CD4-positive, alpha-beta T cell treated with Interferon alpha-2 for 1 hour (primary cell): ENCODE measurements around the gene IGFL2.
"Not testable (repeated sequence)": the region's sequence is repeated elsewhere in the genome, so short reads cannot be mapped to it uniquely, and the experiment has no call there.

Experiments used
- DNase-seq, 2 donors: peaks; one replicate each; pipeline ENCODE4 v3.0.0-alpha.2; 2020 to 2022

IGFL2 gene

DNA sequence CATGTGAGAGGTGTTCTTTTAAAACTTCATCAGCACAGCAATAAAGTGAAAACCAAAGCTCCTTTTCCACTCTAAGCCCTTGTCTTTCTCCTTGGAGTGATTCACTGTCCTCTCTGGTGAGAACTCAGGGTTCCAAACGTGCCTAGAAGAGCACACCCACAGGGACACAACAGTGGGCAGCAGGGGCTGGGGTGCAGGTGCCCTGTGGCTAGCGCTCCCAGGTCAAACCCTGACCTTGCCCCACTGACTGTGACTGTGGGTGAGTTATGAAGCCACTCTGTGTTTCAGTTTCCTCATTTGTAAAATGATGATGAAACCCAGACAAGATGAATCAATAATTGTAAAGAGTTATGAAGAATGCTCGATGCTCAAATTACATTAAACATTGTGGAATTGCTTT lies 43.9 kb downstream of the IGFL2 start:
- DNase-seq, result no peak

GRCh38 chr19:46192626-46192991 lies 44.6 kb downstream of the IGFL2 start:
- DNase-seq, result not testable (repeated sequence)

DNA sequence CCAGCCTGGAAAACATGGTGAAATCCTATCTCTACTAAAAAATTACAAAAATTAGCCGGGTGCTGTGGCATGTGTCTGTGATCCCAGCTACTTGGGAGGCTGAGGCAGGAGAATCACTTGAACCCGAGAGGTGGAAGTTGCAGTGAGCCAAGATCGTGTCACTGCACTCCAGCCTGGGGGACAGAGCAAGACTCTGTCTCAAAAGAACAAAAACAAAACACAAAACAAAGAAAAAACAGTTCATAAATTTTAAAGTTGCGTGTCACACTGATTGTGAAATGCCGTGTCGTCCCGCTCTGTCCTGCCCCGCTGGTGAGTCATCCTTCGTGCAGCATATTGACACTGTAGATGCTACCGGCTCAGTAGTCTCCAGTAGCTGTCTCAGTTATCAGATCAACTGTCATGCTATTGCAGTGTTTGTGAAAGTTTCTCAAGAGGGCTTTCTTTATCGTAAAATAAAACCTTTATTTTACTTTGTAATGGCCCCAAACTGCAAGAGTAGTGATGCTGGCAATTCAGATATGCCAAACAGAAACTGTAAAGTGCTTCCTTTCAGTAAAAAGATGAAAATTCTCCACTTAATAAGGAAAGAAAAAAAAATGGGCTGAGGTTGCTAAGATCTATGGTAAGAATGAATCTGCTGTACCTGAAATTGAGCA lies 45.1 kb downstream of the IGFL2 start:
- DNase-seq, result peak in 1 of 2 donors; percentile 65

DNA sequence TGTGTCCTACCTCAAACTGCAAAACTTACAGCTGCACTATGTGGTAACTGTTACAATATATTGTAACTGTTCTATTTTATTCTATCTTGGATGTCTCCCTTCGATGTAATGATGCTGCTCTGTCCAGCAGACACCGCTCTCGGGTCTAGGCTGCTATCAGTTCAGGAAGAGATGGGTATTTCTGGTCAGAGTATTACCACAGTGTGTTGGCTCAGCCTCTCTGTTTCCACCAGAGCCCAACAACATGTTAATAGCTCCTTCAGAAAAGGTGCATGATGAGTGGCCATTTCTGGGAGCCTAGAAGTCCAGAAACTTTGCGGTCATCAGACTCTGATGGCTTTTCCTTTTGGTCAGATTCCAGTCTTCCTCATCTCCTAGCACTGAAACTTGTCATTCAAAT lies 45.6 kb downstream of the IGFL2 start:
- DNase-seq, result no peak

- no peak for DNase-seq
Observed at GRCh38 chr19:46195104-46195503, 47.1 kb downstream of the IGFL2 start.

DNA sequence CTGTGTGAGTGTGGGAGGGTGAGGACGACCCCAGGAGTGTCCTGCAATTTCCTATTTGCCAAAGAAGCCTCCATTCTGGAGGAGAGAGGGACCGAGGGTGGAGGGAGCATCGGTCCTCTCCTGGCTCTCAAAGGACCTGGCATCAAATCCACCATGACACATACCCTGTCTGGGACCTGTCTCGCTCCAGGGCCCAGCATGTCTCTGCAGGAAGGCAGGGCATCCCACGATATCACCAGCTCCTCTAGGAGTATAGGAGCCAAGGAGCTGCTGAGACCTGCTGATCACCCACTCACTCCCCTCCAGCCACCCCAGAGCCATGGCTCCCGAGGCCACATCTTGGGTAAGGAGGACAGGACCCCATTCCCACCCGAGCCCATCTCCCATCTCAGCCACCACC lies 47.9 kb downstream of the IGFL2 start:
- not testable (repeated sequence) for DNase-seq

DNA sequence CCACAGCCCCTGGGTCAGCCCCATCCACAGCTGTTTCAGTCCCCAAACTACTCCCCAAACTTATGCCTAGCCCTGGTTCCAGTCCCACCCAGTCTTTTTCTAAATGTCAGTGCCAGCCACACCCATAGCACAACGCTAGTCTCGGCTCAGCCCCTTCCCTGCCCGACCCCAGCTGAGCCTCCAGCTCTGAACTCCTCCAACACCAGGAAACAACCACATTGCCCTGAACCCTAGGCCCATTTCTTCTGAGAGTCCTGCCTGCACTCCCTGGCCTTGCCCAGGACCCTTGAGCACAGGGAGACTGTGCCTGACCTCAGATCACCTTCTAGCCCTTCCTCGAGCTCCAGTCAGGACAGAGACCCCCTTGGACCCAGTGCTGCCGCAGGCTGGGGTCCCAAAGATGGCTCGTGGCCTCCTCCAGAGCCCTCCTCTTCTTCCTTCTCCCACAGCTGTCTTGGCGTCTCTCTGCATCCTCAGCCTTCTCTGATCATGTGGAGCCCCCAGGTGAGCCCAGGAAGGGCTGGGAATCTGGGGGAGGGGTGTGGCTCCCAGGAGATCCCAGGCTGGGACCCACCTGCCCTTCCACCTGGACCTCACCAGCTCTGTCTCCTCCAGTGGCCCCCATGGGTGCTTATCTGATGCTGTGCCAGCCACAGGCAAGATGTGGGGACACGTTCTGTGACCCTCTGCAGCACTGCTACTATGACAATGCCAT lies 48.5 kb downstream of the IGFL2 start:
- DNase-seq, result no peak

DNA sequence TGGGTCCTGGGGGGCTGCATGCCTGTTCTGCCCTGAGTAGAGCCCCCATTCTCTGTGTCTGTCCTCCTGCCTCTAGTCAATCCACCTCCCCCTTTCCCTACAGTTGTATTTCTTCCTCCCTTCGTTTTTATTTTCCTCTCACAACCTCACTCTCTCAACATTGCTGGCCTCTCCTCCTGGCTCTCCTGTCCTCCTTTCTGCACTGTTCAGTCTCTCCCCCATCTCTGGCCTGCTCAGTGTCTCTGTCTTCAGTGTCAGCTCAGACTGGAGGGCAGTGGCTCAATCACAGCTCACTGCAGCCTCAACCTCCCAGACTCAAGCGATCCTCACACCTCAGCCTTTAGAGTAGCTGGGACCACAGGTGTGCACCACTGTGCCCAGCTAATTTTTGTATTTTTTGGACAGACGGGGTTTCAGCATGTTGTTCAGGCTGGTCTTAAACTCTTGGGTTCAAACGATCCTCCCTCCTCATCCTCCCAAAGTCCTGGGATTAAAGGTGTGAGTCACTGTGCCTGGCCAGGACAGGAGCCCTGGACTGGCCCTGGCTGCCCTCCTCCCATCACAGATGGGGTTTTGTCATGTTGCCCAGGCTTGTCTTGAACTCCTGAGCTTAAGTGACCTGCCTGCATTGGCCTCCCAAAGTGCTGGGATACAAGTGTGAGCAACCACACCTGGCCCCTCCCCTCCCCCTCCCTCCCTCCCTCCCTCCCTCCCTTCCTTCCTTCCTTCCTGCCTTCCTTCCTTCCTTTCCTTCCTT lies 49.5 kb downstream of the IGFL2 start:
- no peak for DNase-seq

GRCh38 chr19:46198756-46199155 lies 50.7 kb downstream of the IGFL2 start:
- no peak for DNase-seq

GRCh38 chr19:46201454-46202310 lies 53.6 kb downstream of the IGFL2 start:
- no peak for DNase-seq

DNA sequence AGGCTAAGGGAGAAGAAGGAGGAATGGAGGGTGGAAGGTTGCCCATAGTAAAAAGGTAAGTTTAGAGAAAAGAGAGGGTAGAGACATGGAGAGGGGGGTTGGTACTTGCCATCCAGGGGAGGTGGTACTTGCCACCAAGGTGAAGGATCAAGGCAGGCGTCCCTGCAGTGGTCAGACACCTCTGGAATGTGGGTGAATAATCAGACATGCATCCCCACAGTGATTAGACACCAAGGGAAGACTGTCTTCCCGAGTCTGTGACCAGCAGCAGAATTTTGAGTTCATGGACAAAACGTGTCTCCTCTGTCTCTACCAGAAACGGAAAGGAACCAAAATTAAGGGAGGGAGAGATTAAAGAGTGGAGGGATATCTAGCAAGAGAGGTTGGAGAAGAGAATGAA lies 54.4 kb downstream of the IGFL2 start:
- no peak for DNase-seq

DNA sequence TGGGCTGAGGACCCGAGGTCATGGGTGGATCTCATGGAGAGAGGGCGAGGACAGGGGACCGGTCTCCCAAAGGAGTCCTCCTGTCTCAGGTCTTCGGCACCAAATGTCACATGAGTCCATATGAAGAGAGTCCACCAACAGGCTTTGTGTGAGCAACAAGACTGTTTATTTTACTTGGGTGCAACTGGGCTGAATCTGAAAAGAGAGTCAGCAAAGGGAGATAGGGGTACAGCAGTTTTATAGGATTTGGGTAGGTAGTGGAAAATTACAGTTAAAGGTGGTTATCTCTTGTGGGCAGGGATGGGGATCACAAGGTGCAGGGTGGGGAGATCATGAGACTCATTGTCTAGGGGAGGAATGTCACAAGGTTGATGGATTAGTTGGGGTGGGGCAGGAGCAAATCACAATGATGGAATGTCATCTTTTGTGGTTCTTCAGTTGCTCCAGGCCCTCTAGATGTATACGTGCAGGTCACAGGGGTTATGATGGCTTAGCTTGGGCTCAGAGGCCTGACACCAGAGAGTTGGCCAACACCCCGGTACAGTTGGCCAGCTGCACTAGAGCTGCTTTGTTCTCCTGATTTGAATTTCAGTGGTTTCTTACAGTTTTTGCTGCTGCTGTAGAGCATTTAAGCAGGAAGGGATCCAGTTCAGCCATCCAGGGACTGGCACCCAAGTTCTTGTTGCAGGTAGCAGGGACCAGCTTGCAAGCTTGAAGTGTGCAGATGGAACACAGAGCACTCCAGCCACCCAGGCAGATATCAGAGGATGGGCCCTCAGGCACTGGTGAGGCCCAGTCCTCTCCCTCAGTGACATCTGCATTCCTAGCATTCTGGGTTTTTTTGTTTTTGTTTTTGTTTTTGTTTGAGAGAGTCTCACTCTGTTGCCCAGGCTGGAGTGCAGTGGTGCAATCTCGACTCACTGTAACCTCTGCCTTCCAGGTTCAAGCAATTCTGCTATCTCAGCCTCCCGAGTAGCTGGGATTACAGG lies 55.1 kb downstream of the IGFL2 start:
- no peak for DNase-seq

DNA sequence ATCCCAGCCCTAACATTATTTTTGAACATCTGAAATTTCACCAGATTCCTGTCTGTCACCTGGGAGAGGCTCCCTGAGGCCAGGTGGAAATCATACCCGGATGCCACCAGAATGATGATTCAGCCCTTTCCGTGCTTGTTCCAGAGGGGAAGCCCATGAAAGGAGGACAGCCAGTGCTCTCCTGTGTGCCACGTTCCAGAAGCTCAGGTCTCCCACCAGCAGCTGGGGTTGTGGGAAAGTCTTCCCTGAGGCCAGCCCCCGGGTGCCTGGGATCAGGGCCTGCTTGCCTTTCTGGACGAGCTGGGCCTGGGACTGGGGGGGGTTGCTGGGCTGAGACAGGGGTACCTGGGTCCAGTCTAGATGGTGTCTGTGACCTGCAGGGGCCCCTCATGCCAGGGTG lies 56.0 kb downstream of the IGFL2 start:
- DNase-seq, result no peak

GRCh38 chr19:46205183-46205984 lies 57.3 kb downstream of the IGFL2 start:
- DNase-seq, result no peak

GRCh38 chr19:46206176-46206575 lies 58.1 kb downstream of the IGFL2 start:
- DNase-seq, result no peak

GRCh38 chr19:46206682-46207081 lies 58.6 kb downstream of the IGFL2 start:
- no peak for DNase-seq

- not testable (repeated sequence) for DNase-seq
Observed at GRCh38 chr19:46207858-46208257, 59.8 kb downstream of the IGFL2 start.

DNA sequence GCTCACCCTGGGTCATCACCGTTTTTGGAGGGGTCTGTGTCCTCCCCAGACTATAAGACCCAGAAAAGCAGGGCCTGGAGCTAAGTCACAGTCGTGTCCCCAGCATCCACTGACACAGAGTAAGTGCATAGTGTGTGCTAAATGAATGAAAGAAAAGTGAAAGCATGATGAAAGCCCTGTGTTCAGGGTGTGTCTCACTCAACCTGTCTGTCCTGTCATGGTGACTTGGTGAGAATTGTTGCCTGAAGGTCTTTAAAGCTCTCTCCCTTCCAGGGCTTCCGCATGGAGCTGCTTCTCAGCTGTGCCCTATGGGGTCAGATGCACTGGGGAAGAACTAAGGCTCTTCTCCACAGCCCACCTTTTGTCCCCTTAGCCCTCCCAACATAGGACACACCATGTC lies 61.0 kb downstream of the IGFL2 start:
- no peak for DNase-seq

DNA sequence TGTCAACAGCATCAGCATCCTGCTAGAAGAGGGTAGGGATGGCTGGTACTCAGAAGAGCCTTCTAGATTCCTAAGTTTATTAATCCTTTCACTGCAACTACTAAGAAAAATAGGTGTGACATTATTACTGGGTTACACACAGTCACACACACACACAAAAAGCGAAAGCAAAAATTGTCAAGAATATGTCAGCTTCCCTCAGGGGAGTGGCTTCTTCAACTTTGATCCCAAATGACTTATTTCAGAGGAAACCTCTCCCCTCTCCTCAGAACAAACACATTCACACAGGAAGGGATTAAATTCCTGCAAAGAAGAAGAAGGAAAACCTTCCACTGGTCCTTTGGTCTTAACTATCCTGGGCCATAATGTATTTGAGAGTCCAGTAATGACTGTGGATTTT lies 61.4 kb downstream of the IGFL2 start:
- DNase-seq, result no peak

DNA sequence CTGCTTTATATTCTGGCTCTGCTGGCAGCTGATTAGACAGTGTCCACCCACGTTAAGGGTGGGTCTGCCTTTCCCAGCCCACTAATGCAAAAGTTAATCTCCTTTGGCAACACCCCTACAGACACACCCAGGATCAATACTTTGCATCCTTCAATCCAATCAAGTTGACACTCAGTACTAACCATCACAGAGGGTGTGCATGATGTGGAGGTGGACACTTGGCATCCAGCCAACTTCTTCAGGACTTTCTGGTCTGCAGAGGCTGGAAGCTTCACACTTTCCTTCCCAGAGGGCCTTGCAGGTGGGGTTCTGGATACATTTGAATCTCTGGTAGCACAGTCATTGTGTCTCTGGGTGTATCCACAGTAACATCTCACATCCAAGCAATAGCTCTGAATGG lies 62.6 kb downstream of the IGFL2 start:
- DNase-seq, result no peak
